ENCODE data around the gene NXPH4. TPM values are rescaled to one million over a fixed set of nuclear protein-coding genes. Genes with fewer than 3 reads are reported as not detected.

NXPH4 gene
- total RNA-seq, 1 experiment from 2014 or later: 20.0 TPM

DNA sequence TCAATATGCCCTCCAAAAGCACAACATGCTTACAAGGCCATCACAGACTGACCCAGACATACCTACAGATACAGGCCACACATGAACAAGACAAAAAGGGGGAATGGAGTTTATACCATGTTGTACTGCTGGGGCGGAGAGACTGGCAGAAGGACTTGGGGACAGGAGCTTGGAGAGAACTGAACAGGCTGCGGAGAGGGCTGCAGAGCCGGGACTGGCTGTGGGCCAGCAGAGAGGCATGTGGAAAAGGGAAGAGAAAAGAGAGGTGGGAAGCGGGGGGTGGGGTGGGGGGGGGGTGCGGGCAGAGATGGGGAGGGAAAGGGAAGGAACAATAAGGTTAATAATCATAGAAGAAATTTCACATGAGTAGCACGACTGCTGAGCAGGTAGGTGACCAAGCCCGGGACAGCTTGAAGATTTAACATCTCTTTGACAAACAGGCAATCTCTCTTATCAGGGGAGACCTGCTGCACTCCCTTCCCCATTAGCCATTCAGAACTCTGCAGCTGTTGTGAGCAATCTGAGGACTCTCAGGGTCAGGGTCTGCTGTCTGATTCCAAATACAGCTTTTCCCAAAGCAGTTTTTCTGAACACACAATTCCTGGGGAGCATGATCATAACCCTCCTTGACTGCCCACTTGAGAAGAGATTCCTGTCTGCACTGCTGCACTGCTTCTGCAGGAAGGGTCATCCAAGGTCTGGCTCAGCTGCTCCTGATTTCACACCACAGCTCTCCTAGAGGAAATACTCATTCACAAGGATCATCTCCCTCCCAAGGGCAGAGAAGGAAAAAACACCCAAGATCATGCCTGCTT, 56.0 kb downstream of the NXPH4 start:
- H3K9me2 ChIP-seq (ENCODE audit: insufficient read depth): no peaks in the 10 kb centered on the region
- H3K9ac ChIP-seq (ENCODE audit: low read length): no peak overlapping the region
- no peaks in the 10 kb centered on the region for H3K4me1 ChIP-seq (ENCODE audit: control insufficient read depth in 1 of 2, insufficient read depth in 2 of 2, low read length in 2 of 2)
- no peak for TF ChIP-seq POLR2AphosphoS5 (IDR thresholded peaks at IDR 0.05; ENCODE audit: low read depth, low read length)
- intact Hi-C loops (cut with micrococcal nuclease): no loop called here
- ChIA-PET CTCF (interaction anchor here (1.3 kb wide), 1 partner anchor 180 kb away, joined by 3 read pairs; no protein-coding TSS in a partner anchor), POLR2A (no interaction called here), RAD21 (ENCODE audit: low non-redundant PET in 1 of 2, low total read pairs in 2 of 2, uncharacterized antibody in 2 of 2, unreplicated experiment in 2 of 2) (no interaction called here)
- H2AFZ ChIP-seq (ENCODE audit: low read depth, low read length, poor library complexity, severe bottlenecking): no peak overlapping the region
- no peaks in the 10 kb centered on the region for H4K20me1 ChIP-seq (ENCODE audit: insufficient read depth)
- no peaks in the 10 kb centered on the region for H3K9me3 ChIP-seq (ENCODE audit: control insufficient read depth in 1 of 2, insufficient read depth in 1 of 2, low read depth in 1 of 2, low read length in 2 of 2)
- no peak overlapping the region for H3K4me3 ChIP-seq (replicated peaks in 1 of 2; ENCODE audit: low read depth in 1 of 2, low read length in 2 of 2)
- H3K79me2 ChIP-seq (ENCODE audit: insufficient read depth, low read length): no peaks in the 10 kb centered on the region
- H3K27me3 ChIP-seq (ENCODE audit: insufficient read depth, low read length): no peaks in the 10 kb centered on the region
- ATAC-seq (no peak), DNase-seq (ENCODE audit: low read depth, low spot score) (no peak)
- no TSS peak for BruUV-seq (replicated peaks)
- H3K27ac ChIP-seq (ENCODE audit: low read depth, low read length): no peak overlapping the region
- H3K36me3 ChIP-seq (ENCODE audit: control insufficient read depth in 1 of 2, insufficient read depth in 2 of 2, low read length in 2 of 2): peaks cover 3 to 10% of the 10 kb centered on the region in 2 experiments; a peak in 2 of 4 replicates
- no peak overlapping the region for H3K4me2 ChIP-seq (ENCODE audit: low read length)

GRCh38 chr12:57273516-57273915, 56.9 kb downstream of the NXPH4 start:
- H3K4me1 ChIP-seq (ENCODE audit: control insufficient read depth in 1 of 2, insufficient read depth in 2 of 2, low read length in 2 of 2): no peaks in the 10 kb centered on the region
- H3K27me3 ChIP-seq (ENCODE audit: insufficient read depth, low read length): no peaks in the 10 kb centered on the region
- intact Hi-C loops (cut with micrococcal nuclease): no loop called here
- no TSS peak for BruUV-seq (replicated peaks)
- H3K79me2 ChIP-seq (ENCODE audit: insufficient read depth, low read length): no peaks in the 10 kb centered on the region
- H3K9me3 ChIP-seq (ENCODE audit: control insufficient read depth in 1 of 2, insufficient read depth in 1 of 2, low read depth in 1 of 2, low read length in 2 of 2): no peaks in the 10 kb centered on the region
- DNase-seq (ENCODE audit: low read depth, low spot score) (no peak), ATAC-seq (no peak)
- H3K4me2 ChIP-seq (ENCODE audit: low read length): no peak overlapping the region
- no peak for TF ChIP-seq ZNF274 (IDR thresholded peaks at IDR 0.05; ENCODE audit: low read depth, low read length)
- no peak for TF ChIP-seq FOSL1 (IDR thresholded peaks at IDR 0.05; ENCODE audit: low read depth)
- ChIA-PET CTCF (interaction anchor here (1.5 kb wide), 1 partner anchor 8 kb away, joined by 3 read pairs; no protein-coding TSS in a partner anchor), POLR2A (no interaction called here), RAD21 (ENCODE audit: low non-redundant PET in 1 of 2, low total read pairs in 2 of 2, uncharacterized antibody in 2 of 2, unreplicated experiment in 2 of 2) (no interaction called here)
- H3K9me2 ChIP-seq (ENCODE audit: insufficient read depth): no peaks in the 10 kb centered on the region
- no peak overlapping the region for H3K9ac ChIP-seq (ENCODE audit: low read length)
- H3K4me3 ChIP-seq (replicated peaks in 1 of 2; ENCODE audit: low read depth in 1 of 2, low read length in 2 of 2): no peak overlapping the region
- no peak overlapping the region for H2AFZ ChIP-seq (ENCODE audit: low read depth, low read length, poor library complexity, severe bottlenecking)
- peaks cover 0 to 4% of the 10 kb centered on the region in 2 experiments; a peak in 1 of 4 replicates for H3K36me3 ChIP-seq (ENCODE audit: control insufficient read depth in 1 of 2, insufficient read depth in 2 of 2, low read length in 2 of 2)
- no peaks in the 10 kb centered on the region for H4K20me1 ChIP-seq (ENCODE audit: insufficient read depth)
- H3K27ac ChIP-seq (ENCODE audit: low read depth, low read length): no peak overlapping the region

MicroRNA genes within 50 kb of the gene (microRNA counts, 767-probe panel; counts per million panel counts)
- not detected for microRNA hsa-miR-1228-3p

Small RNAs within 50 kb of the gene (microRNA-seq; reads per million reads assigned to microRNA genes)
- gene MIR1228 (ENCODE audit: borderline number of aligned reads): 2.0 reads per million

Other genes starting within 250 kb of the NXPH4 start
- gene ZBTB39, start 210.2 kb upstream of the NXPH4 start, total RNA-seq (2021; ENCODE audit: unreplicated experiment): 12.3 TPM
- gene TAC3, start 200.3 kb upstream of the NXPH4 start, total RNA-seq (2021; ENCODE audit: unreplicated experiment): not detected
- gene MYO1A, start 166.7 kb upstream of the NXPH4 start, total RNA-seq (2021; ENCODE audit: unreplicated experiment): 0.76 TPM
- gene NEMP1, start 138.0 kb upstream of the NXPH4 start, total RNA-seq (2021; ENCODE audit: unreplicated experiment): 35.2 TPM
- 77.1 TPM for gene NAB2, start 127.7 kb upstream of the NXPH4 start, total RNA-seq (2021; ENCODE audit: unreplicated experiment)
- 78.5 TPM for gene STAT6, start 105.4 kb upstream of the NXPH4 start, total RNA-seq (2021; ENCODE audit: unreplicated experiment)
- gene LRP1, start 88.3 kb upstream of the NXPH4 start, total RNA-seq (2021; ENCODE audit: unreplicated experiment): 12.0 TPM
- gene LRP1-AS, start 69.2 kb upstream of the NXPH4 start, total RNA-seq (2021; ENCODE audit: unreplicated experiment): not detected
- 280 TPM for gene SHMT2, start 12.9 kb downstream of the NXPH4 start, total RNA-seq (2021; ENCODE audit: unreplicated experiment)
- gene STAC3, start 34.4 kb downstream of the NXPH4 start, total RNA-seq (2021; ENCODE audit: unreplicated experiment): 2.5 TPM
- 45.4 TPM for gene R3HDM2, start 214.2 kb downstream of the NXPH4 start, total RNA-seq (2021; ENCODE audit: unreplicated experiment)
- gene INHBC, start 218.0 kb downstream of the NXPH4 start, total RNA-seq (2021; ENCODE audit: unreplicated experiment): 0.20 TPM
- 0.89 TPM for gene INHBE, start 238.5 kb downstream of the NXPH4 start, total RNA-seq (2021; ENCODE audit: unreplicated experiment)
- 6.4 TPM for gene GLI1, start 243.0 kb downstream of the NXPH4 start, total RNA-seq (2021; ENCODE audit: unreplicated experiment)

Measured in HCT116 (cell line).